RPMI8226 (cell line): ENCODE results near the gene SH3TC1.

Source experiments
- DNase-seq: peaks from one replicate; pipeline ENCODE4 v3.0.0-alpha.2; 2015

The SH3TC1 gene

GRCh38 chr4:8267077-8267476 lies 68.0 kb downstream of the SH3TC1 start:
- DNase-seq: peak; percentile 75

GRCh38 chr4:8268211-8268610 lies 69.1 kb downstream of the SH3TC1 start:
- no peak for DNase-seq

GRCh38 chr4:8268901-8269534 lies 69.9 kb downstream of the SH3TC1 start:
- DNase-seq: no peak

GRCh38 chr4:8269535-8270417 lies 70.7 kb downstream of the SH3TC1 start, which contains the start of gene HTRA3:
HTRA3 (plus strand) TSS chr4:8269754; CDS start chr4:8269969, 215 bp downstream.
- no peak for DNase-seq

GRCh38 chr4:8270418-8270771 lies 71.3 kb downstream of the SH3TC1 start:
- DNase-seq: no peak

GRCh38 chr4:8270912-8271815 lies 72.1 kb downstream of the SH3TC1 start:
- no peak for DNase-seq

GRCh38 chr4:8271821-8272220 lies 72.7 kb downstream of the SH3TC1 start:
- DNase-seq: no peak

- DNase-seq: no peak
Observed at GRCh38 chr4:8272472-8273428, 73.7 kb downstream of the SH3TC1 start.

- no peak for DNase-seq
Observed at GRCh38 chr4:8273450-8273849, 74.4 kb downstream of the SH3TC1 start.

GRCh38 chr4:8274066-8274652 lies 75.1 kb downstream of the SH3TC1 start:
- DNase-seq: no peak

GRCh38 chr4:8274765-8275547 lies 75.9 kb downstream of the SH3TC1 start:
- no peak for DNase-seq

- no peak for DNase-seq
Observed at GRCh38 chr4:8275548-8275910, 76.4 kb downstream of the SH3TC1 start.

- DNase-seq: no peak
Observed at GRCh38 chr4:8276358-8277240, 77.5 kb downstream of the SH3TC1 start.

- no peak for DNase-seq
Observed at GRCh38 chr4:8277356-8278008, 78.4 kb downstream of the SH3TC1 start.

GRCh38 chr4:8278009-8278395 lies 78.9 kb downstream of the SH3TC1 start:
- no peak for DNase-seq

- no peak for DNase-seq
Observed at GRCh38 chr4:8278421-8279287, 79.6 kb downstream of the SH3TC1 start.

GRCh38 chr4:8279321-8280157 lies 80.4 kb downstream of the SH3TC1 start:
- no peak for DNase-seq
